GM18502 (cell line): ENCODE results near the gene SDF2L1.
"Not testable (repeated sequence)": the region's sequence is repeated elsewhere in the genome, so short reads cannot be mapped to it uniquely, and the experiment has no call there.

Experiments used
- ATAC-seq: cut with Tn5 transposase; IDR thresholded peaks from one replicate; pipeline ENCODE4 v1.9.1; 2021; ENCODE audit warnings: mild to moderate bottlenecking; ENCODE audit not compliant: unreplicated experiment, poor library complexity

The SDF2L1 gene

DNA sequence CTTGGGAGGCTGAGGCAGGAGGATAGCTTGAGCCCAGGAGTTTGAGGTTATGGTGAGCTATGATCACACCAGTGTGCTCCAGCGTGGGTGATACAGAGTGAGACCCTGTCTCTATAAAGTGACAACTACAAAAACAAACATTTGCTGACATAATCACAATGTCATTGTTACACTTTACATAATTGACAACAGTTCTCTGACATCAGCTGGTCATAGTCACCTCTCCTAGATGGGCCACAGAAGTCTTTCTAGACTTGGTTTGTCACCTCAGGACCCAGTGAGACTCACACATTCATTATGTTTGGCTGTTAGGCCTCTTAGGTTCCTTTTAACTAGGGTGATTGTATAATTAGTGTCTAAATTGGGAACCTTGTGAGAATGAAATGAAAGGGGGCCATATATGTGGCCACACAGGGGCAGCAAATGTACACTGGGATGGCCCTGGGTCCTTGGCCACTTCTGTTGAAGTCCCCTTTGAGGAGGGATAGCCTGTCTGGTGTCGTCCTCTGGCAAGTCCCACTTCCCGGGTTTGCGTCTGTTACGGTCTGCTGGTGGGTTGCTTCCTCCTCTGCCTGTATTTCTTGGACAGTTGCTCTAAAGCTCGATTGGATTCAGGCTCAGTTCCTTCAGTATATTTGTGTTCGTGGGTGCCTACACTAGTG lies 17.9 kb downstream of the SDF2L1 start:
- ATAC-seq = no peak

GRCh38 chr22:21660904-21661303 lies 18.8 kb downstream of the SDF2L1 start:
- ATAC-seq = no peak

DNA sequence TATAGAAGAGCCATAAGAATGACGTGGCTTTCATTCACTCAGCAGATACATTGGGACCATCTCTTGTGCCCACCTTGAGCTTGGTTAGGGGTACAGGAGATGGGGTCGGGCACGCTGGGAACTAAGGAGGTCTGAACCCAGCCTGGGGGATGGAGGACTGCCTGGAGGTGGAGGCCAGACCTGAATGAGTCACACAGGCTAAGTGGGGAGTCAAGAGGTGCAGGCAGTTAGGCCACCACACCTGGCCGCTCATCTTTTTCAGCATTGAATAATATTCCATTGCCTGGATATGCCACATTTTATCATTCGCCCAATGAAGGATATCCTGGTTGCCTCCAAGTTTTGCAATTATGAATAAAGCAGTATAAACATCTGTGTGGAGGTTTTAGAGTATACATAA lies 19.9 kb downstream of the SDF2L1 start:
- no peak for ATAC-seq

GRCh38 chr22:21663738-21664137 lies 21.6 kb downstream of the SDF2L1 start:
- ATAC-seq = no peak

DNA sequence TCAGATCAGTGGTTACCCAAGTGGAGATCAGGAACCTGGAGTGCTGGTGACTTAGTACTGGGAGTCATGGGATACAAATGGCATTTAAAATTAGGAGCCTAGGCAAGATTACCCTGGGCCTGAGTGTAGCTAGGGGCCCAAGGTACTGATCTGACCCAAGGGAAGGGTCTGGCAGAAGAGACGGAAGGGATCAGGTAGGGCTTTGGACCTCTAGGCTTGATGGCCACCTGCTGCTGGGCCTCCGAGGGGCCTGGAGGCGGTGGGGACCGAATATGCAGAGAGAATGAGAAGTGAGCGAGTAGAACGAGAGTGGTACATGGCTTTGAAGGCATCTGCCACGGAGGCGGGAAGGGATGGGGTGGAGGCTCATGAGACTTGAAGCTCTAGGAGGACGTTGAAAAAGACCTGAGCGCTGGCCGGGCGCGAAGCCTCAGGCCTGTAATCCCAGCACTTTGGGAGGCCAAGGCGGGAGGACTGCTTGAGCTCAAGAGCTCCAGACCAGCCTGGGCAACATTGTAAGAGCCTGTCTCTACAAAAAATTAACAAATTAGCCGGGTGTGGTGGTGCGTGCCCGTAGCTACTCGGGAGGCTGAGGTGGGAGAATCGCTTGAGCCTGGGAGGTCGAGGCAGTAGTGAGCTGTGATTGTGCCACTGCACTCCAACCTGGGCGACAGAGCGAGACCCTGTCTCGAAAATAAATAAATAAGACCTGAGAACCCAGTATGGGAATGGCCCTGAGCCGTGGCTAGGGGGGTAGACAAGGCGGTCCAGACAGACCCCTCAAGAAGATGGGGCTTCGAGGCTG lies 23.1 kb downstream of the SDF2L1 start:
- ATAC-seq = no peak

GRCh38 chr22:21666786-21667185 lies 24.7 kb downstream of the SDF2L1 start:
- no peak for ATAC-seq

- no peak for ATAC-seq
Measured at GRCh38 chr22:21669026-21669425, 26.9 kb downstream of the SDF2L1 start.

GRCh38 chr22:21672107-21672629 lies 30.1 kb downstream of the SDF2L1 start:
- ATAC-seq = no peak

DNA sequence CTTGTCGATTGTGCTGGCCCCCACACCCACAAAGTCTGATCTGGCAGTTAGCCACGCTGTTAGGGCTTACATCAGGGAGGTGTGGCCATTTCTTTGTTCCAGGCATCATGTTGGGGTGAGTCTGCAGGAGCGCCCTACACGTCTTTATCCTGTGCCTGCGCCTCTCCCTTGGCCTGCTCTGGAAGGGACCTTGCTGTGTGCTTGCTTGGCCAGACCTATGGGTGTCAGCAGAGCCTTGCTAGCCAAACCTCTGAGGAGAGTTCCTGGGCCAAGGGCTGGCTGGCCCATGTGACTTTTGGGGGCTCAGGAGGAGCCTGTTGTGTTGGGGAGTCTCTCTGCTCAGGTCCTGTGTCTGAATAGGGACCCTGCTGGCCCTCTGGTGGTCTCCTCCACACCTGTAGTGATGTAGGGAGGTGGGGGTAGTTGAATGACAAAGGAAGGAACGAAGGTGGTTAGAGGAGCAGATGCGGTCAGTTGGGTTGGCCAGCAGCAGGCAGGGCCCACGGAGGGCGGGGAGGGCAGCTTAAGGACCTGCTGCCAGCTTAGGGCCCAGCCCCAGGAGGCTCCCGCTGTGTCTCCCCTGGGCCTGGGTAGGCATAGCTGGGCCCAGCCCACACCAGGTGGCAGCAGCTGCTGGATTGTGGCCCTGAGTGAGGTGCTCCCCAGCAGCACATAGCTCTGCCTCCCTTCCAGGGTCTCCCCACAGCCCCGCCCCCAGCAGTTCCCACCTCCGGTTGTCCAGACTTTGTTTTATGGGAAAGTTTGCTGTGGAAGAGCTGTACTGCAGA lies 31.6 kb downstream of the SDF2L1 start:
- ATAC-seq = no peak

DNA sequence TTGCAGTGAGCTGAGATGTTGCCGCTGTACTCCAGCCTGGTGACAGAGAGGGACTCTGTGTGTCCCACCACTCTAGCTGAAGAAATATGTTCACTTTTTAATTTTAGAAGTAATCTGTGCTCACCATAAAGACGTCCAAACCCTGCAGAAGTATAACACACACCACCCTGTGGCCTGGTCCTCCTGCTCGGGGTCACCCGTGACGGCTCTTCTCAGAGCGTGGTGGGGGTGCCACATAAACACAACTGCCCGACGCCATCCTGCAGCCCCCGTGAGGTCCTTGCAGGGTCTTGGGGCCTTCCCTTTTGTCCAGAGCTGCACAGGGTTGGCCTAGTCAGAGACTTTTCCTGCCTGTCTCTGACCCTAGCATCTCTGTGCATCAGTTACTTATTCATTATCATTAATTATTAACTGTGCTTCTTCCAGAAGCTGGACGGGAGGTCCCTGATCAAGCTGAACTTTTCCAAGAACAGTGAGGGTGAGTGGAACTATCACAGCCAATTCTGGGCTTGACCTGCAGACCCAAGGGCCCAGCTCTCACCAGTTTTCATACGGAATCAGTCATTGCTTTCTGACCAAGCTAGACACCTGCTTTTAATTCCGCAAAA lies 32.6 kb downstream of the SDF2L1 start:
- no peak for ATAC-seq

- no peak for ATAC-seq
Measured at GRCh38 chr22:21677606-21678443, 35.7 kb downstream of the SDF2L1 start.

DNA sequence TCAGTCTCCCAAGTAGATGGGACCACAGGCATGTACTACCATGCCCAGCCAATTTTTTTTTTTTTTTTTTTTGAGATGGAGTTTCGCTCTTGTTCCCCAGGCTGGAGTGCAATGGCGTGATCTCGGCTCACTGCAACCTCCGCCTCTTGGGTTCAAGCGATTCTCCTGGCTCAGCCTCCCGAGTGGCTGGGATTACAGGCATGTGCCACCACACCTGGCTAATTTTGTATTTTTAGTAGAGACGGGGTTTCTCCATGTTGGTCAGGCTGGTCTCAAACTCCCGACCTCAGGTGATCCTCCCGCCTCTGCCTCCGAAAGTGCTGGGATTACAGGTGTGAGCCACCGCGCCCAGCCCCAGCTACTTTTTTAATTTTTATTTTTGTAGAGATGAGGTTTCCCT lies 36.7 kb downstream of the SDF2L1 start:
- ATAC-seq = not testable (repeated sequence)

DNA sequence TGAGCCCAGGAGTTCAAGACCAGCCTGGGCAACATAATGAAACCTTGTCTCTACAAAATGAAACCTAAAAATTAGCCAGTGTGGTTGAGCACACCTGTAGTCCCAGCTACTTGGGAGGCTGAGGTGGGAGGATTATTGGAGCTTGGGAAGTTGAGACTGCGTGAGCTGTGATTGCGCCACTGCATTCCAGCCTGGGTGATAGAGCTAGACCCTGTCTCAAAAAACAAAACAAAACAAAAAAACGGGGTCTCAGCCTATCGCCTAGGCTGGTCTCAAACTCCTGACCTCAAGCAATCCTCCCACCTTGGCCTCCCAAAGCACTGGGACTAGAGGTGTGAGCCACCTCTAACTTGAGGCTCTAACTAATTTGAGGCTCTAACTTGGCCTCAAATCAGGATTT lies 37.3 kb downstream of the SDF2L1 start:
- ATAC-seq = no peak

GRCh38 chr22:21680830-21681565 lies 38.9 kb downstream of the SDF2L1 start:
- ATAC-seq = no peak

GRCh38 chr22:21681566-21682370 lies 39.7 kb downstream of the SDF2L1 start:
- no peak for ATAC-seq

GRCh38 chr22:21682385-21683175 lies 40.5 kb downstream of the SDF2L1 start:
- ATAC-seq = no peak

DNA sequence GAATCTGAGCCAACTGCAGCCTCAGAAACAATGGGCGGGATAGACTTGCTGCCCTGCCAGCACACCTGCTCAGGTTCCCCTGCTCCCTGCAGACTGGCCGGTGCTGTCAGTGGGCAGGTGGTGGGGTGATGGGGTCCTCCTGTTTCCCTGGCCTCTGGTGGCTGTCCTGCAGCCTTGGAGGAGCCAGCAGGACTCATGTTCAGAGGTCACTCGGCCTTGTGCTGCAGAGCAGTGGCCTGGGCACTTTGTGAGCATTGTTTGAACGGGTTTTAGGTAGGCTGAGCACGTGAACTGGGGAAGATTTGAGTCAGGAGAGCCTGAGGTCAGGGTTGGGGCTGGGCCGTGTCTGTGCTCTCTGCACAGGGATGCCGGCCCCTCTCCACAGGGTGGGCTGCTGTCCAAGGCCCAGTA lies 41.3 kb downstream of the SDF2L1 start:
- ATAC-seq = no peak
